GM12801 (cell line): Measurements from ENCODE around the gene GNB5.

ENCODE experiments used
- TF ChIP-seq, protein P1 (sequence below): IDR thresholded peaks from one replicate; pipeline ENCODE4 v1.5.1; 2011; ENCODE audit warnings: control low read depth; ENCODE audit not compliant: insufficient read length; ENCODE audit errors: extremely low read depth

The GNB5 gene

DNA sequence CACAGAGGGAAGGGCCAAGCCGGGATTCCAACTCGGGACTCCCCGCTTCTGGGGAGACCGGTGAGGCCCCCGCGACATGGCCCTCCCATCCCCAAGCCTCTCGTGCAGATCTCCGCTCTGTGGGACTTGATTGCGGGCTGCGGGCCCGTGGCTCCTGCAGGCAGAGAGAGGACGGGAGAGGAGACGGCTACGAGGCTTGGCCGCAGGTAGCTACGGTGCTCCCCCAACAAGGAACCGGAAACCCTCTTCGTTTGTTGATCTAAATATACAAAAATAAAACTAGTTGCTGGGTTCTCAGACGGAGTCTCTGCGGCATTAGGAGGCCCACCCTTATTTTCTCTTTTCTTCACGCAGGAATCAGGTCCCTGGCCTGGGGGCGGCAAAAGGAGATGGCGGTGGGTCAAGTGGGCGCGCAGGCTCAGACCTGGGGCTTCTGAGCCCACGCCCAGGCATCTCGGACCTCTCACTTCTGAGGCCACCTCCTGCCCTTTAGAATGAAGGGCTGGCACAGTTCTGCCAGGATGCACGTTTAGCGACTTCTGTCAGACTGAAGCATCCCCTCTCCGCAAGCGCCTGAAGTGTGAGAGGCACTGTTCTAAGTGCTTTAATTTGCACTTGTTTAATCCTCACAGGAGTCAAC is 10.9 kb downstream of the GNB5 start:
- TF ChIP-seq, protein P1, sequence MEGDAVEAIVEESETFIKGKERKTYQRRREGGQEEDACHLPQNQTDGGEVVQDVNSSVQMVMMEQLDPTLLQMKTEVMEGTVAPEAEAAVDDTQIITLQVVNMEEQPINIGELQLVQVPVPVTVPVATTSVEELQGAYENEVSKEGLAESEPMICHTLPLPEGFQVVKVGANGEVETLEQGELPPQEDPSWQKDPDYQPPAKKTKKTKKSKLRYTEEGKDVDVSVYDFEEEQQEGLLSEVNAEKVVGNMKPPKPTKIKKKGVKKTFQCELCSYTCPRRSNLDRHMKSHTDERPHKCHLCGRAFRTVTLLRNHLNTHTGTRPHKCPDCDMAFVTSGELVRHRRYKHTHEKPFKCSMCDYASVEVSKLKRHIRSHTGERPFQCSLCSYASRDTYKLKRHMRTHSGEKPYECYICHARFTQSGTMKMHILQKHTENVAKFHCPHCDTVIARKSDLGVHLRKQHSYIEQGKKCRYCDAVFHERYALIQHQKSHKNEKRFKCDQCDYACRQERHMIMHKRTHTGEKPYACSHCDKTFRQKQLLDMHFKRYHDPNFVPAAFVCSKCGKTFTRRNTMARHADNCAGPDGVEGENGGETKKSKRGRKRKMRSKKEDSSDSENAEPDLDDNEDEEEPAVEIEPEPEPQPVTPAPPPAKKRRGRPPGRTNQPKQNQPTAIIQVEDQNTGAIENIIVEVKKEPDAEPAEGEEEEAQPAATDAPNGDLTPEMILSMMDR, result no peak

DNA sequence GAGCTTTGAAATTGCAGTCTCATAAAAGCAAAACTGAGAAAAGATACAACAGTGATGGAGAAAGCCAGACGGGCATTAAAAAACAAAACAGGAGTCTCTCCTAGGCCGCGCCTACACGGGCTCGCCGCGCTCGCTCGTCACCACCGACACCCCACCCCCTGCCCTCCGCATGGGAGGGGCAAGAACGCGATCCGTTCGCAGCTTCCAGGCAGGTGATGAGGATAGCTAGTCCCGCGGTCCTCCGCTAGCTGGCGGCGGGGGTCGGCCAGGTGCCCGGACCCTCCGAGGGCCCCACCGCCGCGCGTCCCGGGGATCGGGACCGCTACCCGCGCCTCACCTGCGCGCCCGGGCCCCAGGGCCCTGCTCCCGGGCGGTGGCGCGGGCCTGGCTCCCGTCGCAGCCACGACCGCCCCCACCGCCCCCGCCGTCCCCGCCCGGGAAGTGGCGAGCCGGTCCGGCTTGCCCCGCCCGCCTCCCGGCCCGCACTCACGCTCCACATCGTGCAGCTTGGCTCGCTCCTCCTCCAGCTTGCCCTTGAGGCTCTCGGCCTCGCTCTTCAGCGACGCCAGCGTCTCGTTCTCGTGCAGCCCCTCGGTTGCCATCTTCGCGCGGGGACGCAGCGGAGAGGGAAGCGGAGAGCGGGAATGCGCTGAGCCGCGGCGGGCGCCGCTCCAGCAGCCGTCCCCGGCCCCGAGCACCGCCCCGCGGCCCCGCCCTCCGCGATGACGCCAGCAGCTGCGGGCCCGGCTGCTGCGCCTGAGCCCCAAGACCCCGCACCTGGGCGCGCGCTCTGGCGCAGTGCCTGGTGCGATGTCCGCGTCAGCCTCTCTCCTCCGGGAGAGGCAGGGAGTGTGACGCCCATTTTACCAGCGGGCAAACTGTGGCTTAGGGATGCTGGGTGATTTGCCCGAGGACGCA is 11.7 kb downstream of the GNB5 start:
- TF ChIP-seq, protein P1, result no peak

DNA sequence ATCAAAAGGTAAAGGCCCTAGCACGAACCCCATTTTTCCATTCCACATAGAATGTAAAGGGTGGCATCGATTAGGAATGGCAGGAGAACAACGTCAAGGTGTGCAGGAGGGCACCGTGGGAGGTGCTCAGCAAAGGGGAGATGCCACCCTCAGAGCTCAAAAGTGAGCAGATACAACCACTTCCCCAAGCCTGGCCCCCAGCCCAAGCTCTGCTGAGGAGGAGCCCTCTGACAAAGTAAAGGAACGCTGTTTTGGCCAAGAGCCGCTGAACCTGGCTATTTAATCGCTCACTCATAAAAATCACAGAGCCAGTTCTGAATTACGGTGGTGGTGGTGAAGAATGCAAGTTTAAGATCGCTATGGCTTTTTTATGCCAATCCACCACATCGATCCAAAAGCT is 12.4 kb downstream of the GNB5 start:
- TF ChIP-seq, protein P1, result no peak

DNA sequence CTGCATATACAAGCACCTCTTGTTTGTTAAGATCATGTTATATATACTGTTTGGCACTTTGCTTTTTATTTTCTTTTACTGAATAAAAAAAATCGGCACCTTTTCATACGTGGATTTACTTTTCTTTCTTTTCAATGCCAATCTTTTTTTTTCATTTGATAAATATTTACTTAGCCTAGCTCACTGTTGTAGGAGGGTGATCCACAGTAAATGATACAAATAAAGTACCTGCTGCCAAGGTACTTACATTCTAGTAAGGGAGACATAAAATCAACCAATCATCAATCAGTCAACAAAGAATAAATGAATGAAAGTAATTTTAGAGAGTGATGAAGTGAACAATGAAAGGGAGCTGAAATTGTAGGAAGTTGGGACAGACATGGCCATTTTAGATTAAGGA is 18.3 kb downstream of the GNB5 start:
- TF ChIP-seq, protein P1, result no peak

- TF ChIP-seq, protein P1, result no peak
These were observed 19.4 kb downstream of the GNB5 start for GRCh38 chr15:52171807-52172206.

DNA sequence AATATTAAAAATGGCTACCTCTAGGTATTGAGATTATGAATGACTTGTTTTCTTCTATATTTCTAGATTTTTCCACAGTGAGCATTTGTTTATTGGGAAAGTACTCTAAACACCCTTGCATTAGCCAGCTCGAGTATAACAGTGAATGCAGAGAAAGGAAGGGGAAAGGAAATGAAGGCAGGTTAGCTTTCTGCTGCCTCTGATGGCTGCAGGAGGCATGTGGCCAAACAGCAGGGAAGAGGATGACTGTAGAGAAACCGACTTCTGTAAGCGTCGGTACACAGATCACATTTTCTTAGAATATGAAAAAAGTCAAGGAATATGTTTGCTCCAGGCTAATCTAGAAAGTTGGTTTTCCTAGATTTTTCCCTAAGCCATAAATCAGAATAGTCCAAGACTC is 19.8 kb downstream of the GNB5 start:
- TF ChIP-seq, protein P1, result no peak

DNA sequence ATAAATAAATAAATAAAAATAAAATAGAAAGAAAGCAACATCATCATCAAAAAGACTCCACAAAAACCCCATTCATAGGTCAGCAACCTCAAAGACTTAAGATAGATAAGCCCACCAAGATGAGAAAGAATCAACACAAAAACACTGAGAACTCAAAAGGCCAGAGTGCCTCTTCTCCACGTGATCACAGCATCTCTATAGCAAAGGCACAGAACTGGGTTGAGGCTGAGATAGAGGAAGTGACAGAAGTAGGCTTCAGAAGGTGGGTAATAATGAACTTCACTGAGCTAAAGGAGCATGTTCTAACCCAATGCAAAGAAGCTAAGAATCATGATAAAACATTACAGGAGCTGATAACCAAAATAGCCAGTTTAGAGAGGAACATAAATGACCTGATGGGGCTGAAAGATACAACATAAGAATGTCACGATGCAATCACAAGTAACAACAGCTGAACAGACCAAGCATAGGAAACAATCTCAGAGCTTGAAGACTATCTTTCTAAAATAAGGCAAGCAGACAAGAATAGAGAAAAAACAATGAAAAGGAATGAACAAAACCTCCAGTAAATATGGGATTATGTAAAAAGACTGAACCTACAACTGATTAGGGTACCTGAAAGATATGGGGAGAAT is 26.4 kb downstream of the GNB5 start:
- TF ChIP-seq, protein P1, result no peak
